ENCODE data around the gene HDAC9.

The HDAC9 gene

DNA sequence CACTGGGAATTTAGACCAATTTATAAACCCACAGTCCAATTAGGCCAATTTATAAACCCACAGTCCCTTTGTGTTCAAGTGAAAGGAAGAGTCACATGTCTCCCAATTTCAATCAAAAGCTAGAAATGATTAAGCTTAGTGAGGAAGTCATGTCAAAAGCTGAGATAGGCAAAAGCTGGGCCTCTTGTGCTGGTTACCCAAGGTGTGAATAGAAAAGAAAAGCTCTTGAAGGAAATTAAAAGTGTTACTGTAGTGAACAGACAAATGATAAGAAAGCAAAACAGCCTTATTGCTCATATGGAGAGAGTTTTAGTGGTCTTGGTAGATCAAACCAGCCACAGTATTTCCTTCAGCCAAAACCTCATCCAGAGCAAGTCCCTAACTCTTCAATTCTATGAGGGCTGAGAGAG, 245.0 kb downstream of the HDAC9 start:
- no peak for DNase-seq

GRCh38 chr7:18753972-18754610, 258.5 kb downstream of the HDAC9 start:
- no peak for DNase-seq

DNA sequence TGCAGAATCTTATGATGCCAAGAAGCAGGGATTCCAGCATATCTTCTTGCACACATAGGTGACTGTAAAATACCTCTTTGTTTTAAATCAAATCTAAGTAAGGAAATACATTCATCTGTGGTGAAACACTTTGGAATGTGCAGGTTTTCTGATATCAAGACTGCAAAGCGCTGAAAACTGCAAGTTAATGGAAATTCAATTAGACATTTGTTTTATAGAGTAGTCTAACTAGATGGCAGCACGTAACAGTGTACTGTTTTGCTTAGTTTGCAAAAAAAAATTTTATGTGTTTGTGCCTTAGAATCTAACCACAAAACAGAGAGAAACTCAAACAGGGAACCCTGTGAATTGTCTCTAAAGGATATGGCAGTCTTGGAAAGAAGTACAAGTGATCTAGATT, 259.2 kb downstream of the HDAC9 start:
- no peak for DNase-seq

DNA sequence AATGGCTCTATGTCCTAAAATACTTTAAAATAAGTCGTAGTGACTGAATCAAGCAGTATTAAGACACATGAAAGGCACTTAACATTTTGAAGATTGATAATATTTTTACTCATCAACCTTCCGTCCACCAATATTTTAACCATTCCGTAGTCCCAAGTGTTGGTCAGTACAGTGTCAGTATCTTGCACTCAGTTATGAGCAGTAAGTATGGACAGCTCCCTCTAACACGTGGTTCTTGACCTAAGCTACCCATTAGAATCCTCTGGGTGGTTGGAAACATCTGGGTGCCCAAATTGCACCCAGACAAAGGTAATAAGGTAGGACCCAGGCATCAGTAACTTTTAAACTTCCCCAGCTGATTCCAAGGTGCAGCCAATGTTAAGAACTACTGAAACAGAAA, 260.2 kb downstream of the HDAC9 start:
- no peak for DNase-seq

- DNase-seq: no peak
Observed at GRCh38 chr7:18756378-18757050, 261.0 kb downstream of the HDAC9 start.

- no peak for DNase-seq
Observed at GRCh38 chr7:18760046-18760445, 264.5 kb downstream of the HDAC9 start.

GRCh38 chr7:18760631-18761445, 265.3 kb downstream of the HDAC9 start:
- no peak for DNase-seq

- no peak for DNase-seq
Observed at GRCh38 chr7:18762189-18762588, 266.6 kb downstream of the HDAC9 start.

DNA sequence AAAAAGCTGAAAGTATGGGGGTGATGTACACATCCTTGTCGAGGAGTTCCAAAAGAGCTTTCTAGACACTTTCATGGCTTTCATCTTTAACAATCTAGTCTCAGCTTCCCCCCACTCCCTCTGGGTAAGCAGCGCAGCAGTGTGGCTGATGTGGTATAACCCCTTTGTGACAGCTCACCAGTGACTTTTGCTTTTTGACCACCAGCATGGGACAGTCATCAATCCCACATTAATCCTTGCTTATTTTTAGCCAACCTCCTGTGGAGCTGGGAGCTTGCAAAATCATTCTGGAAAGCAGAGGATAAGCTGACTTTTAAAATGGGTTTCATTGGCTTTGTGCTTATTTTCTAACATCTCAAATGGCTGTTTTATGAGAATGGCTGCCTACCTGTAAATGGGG, 272.7 kb downstream of the HDAC9 start:
- no peak for DNase-seq

GRCh38 chr7:18770154-18770811, 274.7 kb downstream of the HDAC9 start:
- no peak for DNase-seq

DNA sequence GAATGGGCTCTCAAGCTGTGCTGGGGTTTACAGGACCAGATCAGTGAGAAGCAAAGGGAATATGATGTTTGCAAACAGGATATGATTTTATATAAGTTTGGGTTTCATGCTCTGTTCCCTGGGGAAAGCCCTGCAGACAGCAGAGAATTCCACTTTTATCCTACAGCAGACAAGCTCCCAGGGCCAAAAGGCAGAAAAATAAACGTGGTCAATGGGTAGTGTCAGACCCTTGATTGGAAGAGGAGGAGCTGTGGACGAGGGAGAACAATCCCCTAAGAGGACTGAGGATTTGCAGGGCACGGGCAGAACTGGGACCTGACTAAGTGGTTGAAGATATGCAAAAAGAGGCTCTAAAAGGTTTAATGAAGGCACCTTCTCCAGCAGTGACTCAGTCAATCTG, 275.3 kb downstream of the HDAC9 start:
- DNase-seq: no peak

- no peak for DNase-seq
Observed at GRCh38 chr7:18771834-18772566, 276.5 kb downstream of the HDAC9 start.

GRCh38 chr7:18772567-18772965, 277.0 kb downstream of the HDAC9 start:
- DNase-seq: no peak

DNA sequence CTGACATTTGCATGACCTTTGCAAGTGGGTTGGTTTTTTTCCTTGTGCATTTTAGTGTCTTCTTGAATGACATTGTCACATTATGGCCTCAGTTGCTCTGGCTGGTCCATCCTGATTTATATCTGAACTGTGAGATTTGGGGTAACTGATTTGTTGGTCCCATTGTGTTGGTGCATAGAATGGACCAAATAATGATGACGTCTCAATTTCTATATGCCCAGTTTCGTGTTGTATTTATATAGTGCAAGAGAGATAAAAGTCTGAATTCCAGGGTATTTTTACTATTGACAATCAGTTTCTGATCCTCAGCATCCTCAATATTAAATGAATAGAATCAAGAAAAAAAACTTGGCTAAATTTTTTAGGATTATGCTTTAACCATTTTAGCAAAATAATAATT, 281.8 kb downstream of the HDAC9 start:
- no peak for DNase-seq

DNA sequence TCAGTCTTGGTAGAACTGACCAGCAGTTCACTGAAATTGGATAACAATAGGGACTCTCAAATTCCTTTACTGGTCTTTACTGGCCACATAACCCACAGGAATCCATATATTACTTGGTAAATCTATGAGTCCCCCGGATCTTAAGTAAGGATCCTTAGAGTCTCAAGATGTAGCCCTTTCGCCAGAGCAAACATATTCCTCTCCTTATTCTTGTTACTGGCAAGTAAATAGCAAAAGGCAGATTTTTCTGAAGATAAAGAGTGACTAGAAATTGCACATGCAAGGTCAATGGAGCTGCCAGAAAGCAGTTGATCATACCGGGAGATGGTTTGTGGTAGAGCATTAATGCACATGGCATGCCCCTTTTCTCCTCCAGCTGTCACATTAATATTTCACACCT, 283.0 kb downstream of the HDAC9 start:
- DNase-seq: no peak

GRCh38 chr7:18780266-18780665, 284.7 kb downstream of the HDAC9 start:
- no peak for DNase-seq

- DNase-seq: no peak
Observed at GRCh38 chr7:18780938-18781337, 285.4 kb downstream of the HDAC9 start.

DNA sequence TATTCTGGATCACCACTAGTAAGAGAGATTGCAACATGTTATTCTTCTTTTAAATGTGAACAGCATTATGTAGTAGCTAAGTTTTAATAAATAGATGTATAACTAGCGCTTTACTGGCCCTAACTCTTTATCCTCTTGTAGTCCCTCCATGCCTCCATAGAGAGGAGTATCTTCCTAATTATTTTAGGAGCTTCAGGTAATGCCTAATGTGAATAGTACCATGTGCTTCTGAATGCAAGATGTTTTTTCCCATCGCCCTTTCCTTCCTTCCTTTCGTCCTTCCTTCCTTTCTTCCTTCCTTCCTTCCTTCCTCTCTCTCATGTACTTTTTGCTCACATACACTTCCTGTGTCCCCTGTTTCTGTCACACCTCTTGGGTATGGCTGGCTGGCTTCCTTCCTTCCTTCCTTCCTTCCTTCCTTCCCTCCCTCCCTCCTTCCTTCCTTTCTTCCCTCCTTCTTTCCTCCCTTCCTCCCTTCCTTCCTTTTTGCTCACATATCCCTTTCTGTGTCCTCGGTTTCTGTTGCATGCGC, 290.7 kb downstream of the HDAC9 start:
- no peak for DNase-seq

GRCh38 chr7:18786796-18787195, 291.2 kb downstream of the HDAC9 start:
- DNase-seq: no peak

DNA sequence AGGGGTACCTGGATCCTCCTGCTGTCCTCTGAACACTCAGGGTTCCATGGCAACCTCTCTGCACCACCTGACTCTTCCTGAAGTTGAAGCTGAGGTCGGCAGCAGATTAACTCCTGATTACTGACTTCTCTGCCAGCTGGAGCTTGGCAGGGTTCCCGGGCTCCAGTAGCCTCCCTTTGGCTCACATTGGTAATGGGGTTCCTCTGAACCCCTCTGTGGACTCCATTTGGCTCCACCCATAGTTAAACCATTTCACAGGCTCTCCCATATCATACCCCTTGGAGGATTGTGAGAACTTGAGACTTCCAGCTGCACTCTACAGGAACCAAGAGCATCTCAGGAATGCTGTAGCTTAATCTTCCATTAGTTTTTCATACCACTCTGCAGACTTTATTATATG, 292.5 kb downstream of the HDAC9 start:
- DNase-seq: no peak

GRCh38 chr7:18792871-18793595, 297.5 kb downstream of the HDAC9 start:
- DNase-seq: no peak

GRCh38 chr7:18796216-18796615, 300.7 kb downstream of the HDAC9 start:
- no peak for DNase-seq

All from bone marrow (tissue), 2 donors.